GM21576 (cell line): ENCODE measurements around the gene PRDM8.
"Not testable (repeated sequence)": the region's sequence is repeated elsewhere in the genome, so short reads cannot be mapped to it uniquely, and the experiment has no call there.

Experiments used
- ATAC-seq: cut with Tn5 transposase; IDR thresholded peaks from one replicate; pipeline ENCODE4 v1.9.1; 2021; ENCODE audit warnings: mild to moderate bottlenecking, moderate library complexity; ENCODE audit not compliant: unreplicated experiment

Gene PRDM8

GRCh38 chr4:80196922-80197573, at the start of gene PRDM8:
PRDM8 (plus strand) TSS chr4:80197503; CDS start chr4:80200081, 2,578 bp downstream.
- ATAC-seq: no peak

DNA sequence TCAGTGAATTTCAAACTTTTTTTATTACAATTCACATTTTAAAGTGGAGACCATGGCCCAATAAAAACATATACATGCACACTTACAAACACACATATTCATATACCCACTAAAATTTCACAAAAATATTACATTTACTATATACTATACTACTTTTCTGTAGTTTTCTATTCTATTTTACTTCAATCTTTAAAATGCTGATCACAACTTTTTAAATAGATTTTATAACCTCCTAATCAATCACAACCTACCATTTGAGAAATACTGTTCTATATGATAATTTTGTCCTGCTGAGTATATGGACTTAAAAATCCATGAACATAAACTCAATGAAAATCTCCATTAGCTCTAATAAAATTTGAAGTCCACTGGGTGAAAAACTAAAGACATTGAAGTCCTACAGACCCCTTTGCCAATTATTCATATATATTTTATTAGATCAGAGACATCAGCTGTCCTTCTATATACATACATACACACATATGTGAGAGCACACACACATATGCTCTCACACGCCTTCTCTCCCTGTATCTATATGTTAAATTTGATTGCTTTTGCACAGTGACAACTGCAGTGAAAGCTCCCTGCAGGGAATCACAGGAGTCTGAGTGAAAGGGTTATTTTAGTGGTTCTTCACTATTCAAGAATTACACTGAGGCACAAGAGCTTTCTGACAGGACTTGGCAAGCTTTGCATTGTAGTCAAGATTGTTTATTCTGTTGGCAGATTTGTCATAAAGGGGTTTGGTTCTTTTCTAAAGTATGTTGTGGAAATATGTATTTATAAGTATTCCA, 46.7 kb upstream of the PRDM8 start:
- ATAC-seq: no peak

DNA sequence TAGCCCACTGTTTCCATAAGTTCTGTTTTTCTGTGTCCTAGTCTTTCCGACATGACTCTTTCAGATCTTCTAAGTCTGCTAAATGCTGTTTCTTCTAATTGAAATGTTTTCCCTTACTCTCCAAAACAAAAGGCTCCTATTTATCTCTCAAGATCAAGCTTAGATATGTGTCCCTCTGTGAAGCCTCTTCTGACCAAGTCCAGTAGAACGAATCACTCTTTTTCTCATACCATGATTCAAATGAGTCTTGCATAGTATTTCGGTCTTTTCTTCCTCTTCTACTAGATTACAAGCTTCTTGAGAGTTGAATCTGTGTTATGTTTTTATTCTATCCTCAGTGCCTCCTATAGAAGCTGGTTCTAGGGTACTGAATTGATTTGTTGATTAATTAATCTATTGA, 45.3 kb upstream of the PRDM8 start:
- ATAC-seq: no peak

- ATAC-seq: no peak
Observed at GRCh38 chr4:80153874-80154544, 43.3 kb upstream of the PRDM8 start.

- no peak for ATAC-seq
Observed at GRCh38 chr4:80154545-80154933, 42.8 kb upstream of the PRDM8 start.

GRCh38 chr4:80155316-80155982, 41.9 kb upstream of the PRDM8 start:
- ATAC-seq: no peak

DNA sequence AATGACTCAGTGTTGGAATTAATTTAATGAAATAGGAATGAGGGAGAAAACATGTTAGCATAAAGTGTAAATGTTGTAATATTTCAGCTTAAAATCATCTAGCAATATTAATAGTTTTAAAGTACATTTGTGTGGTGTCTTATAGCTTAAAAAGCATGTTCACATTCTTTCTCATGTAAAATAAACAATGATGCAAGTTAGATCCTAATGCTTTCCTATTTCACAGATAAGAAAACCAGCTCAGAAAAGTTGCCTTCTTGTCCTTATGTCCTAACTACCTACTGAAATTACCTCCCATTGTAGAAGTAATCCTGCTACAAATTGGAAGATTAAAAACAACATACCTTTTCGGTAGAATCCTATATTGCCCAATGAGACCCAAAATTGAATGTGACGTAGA, 40.9 kb upstream of the PRDM8 start:
- no peak for ATAC-seq

DNA sequence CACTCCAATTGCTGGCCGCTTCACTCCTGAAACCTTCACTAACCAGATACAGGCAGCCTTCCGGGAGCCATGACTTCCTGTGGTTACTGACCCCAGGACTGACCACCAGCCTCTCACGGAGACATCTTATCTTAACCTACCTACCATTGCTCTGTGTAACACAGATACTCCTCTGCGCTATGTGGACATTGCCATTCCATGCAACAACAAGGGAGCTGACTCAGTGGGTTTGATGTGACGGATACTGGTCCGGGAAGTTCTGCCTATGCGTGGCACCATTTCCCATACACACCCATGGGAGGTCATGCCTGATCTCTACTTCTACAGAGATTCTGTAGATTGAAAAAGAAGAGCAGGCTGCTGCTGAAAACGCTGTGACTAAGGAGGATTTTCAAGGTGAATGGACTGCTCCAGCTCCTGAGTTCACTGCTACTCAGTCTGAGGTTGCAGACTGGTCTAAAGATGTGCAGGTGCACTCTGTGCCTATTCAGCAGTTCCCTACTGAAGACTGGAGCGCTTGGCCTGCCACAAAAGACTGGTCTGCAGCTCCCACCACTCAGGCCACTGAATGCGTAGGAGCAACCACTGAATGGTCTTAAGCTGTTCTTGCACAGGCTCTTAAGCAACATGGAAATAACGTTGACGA, 35.8 kb upstream of the PRDM8 start:
- no peak for ATAC-seq

DNA sequence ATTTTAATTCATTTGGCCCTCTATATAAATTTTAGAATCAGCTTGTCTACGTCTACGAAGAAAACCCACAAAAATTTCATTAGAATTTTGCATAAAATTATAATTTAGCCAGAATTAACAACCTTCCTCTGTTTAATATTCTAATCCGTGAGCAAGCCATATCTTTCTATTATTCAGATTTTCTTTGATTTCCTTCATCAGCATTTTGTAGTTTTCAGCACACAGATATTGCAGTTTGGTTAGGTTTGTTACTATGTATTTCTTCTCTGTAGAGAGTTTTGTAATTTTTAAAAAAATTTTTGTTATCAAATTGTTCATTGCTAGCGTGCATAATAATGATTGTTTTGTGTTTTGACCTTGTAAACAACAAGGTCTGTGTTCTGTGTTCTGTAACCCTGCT, 34.9 kb upstream of the PRDM8 start:
- ATAC-seq: no peak

GRCh38 chr4:80165855-80166254, 31.4 kb upstream of the PRDM8 start:
- ATAC-seq: no peak

GRCh38 chr4:80171251-80171650, 26.1 kb upstream of the PRDM8 start:
- ATAC-seq: no peak

GRCh38 chr4:80171656-80172055, 25.6 kb upstream of the PRDM8 start:
- ATAC-seq: no peak

GRCh38 chr4:80172203-80172602, 25.1 kb upstream of the PRDM8 start:
- peak; percentile 69 for ATAC-seq

DNA sequence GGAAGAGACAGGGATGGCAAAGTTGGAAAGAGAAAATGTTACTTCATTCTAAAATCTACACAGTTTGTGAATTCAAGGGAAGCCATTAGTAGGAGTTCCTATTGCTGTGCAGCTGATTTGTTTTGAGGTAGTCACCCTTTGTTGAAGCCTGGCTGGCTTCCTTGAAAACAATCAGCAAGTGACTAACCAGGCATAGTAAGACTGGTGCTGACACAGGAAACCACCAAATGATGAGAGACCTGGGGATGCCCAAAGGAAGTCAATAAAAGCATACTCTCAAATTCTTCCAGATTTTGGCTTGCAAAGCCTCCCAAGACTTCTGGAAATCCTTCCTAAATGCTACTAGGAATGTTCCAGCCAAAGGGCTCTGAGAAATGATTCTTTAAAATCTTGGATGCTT, 23.9 kb upstream of the PRDM8 start:
- peak; percentile 93 for ATAC-seq

DNA sequence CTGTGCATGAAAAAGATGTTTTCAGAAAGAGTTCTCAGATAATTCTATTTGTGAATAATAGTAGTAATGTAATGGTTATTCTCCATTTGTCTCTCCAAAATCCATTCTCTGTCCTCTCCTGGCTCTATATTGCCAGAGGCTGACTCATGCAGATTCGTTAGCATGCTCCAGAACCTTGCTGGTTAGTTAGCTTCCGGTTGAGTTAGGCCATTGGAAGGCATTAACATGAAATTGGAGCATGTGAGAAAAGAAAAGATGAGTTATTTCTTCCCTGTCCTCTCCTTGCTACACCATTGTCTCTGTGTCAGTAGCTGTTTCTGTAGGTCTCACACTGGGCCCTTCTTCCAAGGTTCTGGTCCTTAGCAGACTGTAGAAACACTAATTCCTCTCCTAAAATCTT, 23.5 kb upstream of the PRDM8 start:
- no peak for ATAC-seq

DNA sequence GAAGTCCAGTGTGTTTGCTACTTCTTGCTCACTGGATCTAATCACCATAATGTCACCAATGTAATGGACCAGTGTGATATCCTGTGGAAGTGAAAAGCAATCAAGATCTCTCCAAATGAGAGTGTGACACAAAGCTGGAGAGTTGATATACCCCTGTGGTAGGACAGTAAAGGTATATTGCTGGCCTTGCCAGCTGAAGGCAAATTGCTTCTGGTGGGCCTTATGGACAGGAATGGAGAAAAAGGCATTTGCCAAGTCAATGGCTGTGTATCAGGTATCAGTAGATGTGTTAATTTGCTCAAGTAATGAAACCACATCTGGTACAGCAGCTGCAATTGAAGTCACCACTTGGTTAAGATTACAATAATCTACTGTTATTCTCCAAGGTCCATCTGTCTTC, 19.5 kb upstream of the PRDM8 start:
- ATAC-seq: not testable (repeated sequence)

GRCh38 chr4:80178964-80179363, 18.3 kb upstream of the PRDM8 start:
- ATAC-seq: no peak

GRCh38 chr4:80179637-80180161, 17.6 kb upstream of the PRDM8 start:
- no peak for ATAC-seq

DNA sequence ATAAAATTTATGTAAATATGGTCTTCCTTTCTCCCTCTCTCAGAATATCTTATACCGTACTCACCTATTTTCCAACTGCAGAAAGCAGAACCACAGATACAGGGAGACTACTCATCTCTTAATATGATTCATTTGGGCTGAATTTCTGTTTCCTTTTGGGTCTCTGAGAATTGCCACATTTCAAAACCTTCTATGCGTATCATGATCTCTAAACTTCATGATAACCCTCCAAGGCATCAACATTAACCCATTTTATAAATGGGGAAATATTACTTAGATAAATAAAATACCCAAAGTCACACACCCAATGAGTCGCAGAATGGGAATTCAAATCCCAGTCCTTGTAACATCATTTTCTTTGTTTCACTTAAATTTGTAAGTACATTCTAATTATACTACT, 16.6 kb upstream of the PRDM8 start:
- no peak for ATAC-seq

GRCh38 chr4:80182237-80182866, 15.0 kb upstream of the PRDM8 start:
- ATAC-seq: no peak
